PC-3 (cell line): ENCODE data around the gene RGL2. TPM values are rescaled to one million over a fixed set of nuclear protein-coding genes. Genes with fewer than 3 reads are reported as not detected.

Source experiments
- ATAC-seq: fragments of 200-7000 bp; cut with Tn5 transposase; 2 replicates; pipeline ENCODE4 v1.9.1; 2020; ENCODE audit warnings: mild to moderate bottlenecking, moderate library complexity
- BruUV-seq: library from RNA; stranded (reverse); fragments of 400-500 nt; replicated peaks from 2 replicates; lab custom pipeline; 2021; lab: Mats Ljungman, UMichigan
- CTCF ChIA-PET: fragments of 300-600 bp; sonication (Branson Sonifier 250); formaldehyde crosslinking; loops from one replicate; lab custom pipeline; 2022; ENCODE audit warnings: antibody characterized with exemption; lab: Charles Lee
- POLR2A ChIA-PET: fragments of 300-600 bp; sonication (Branson Sonifier 250); formaldehyde crosslinking; loops from one replicate; lab custom pipeline; 2022; ENCODE audit warnings: antibody characterized with exemption; ENCODE audit not compliant: unreplicated experiment; lab: Charles Lee
- DNase-seq: peaks from one replicate; pipeline ENCODE4 v3.0.0-alpha.2; 2015
- H2AFZ ChIP-seq: fragments of 300-600 bp; sonication (generic); 2 replicates; pipeline ENCODE4 v1.6.0; 2016; ENCODE audit warnings: antibody characterized with exemption, low read length
- H3F3A ChIP-seq: fragments of 300-600 bp; sonication (generic); one replicate; pipeline ENCODE4 v1.6.0; 2017; ENCODE audit warnings: antibody characterized with exemption, low read length, control low read depth, mild to moderate bottlenecking; ENCODE audit not compliant: unreplicated experiment
- H3K27ac ChIP-seq: fragments of 300-600 bp; sonication (generic); 2 replicates; pipeline ENCODE4 v1.5.1; 2016; ENCODE audit warnings: mild to moderate bottlenecking, low read length
- H3K27me3 ChIP-seq: fragments of 300-600 bp; sonication (generic); 2 replicates; pipeline ENCODE4 v1.6.1; 2016; ENCODE audit warnings: low read length, mixed read lengths
- H3K36me3 ChIP-seq: fragments of 300-600 bp; sonication (generic); 2 replicates; pipeline ENCODE4 v1.6.1; 2016; ENCODE audit warnings: low read depth, mixed run types, low read length, mixed read lengths
- H3K4me1 ChIP-seq: fragments of 300-600 bp; sonication (generic); 2 replicates; pipeline ENCODE4 v1.5.1; 2016; ENCODE audit warnings: low read length; ENCODE audit not compliant: insufficient read depth
- H3K4me2 ChIP-seq: fragments of 300-600 bp; sonication (generic); 2 replicates; pipeline ENCODE4 v1.6.0; 2016; ENCODE audit warnings: low read length
- H3K4me3 ChIP-seq: fragments of 300-600 bp; sonication (generic); 2 replicates; pipeline ENCODE4 v1.5.1; 2016; ENCODE audit warnings: mild to moderate bottlenecking, low read length, mixed read lengths
- H3K79me2 ChIP-seq: fragments of 300-600 bp; sonication (generic); 2 replicates; pipeline ENCODE4 v1.6.1; 2017; ENCODE audit warnings: low read length, mixed read lengths
- H3K9ac ChIP-seq: fragments of 300-600 bp; sonication (generic); 2 replicates; pipeline ENCODE4 v1.6.0; 2016; ENCODE audit warnings: mild to moderate bottlenecking, low read length
- H3K9me2 ChIP-seq: fragments of 300-600 bp; sonication (generic); replicated peaks from 2 replicates; pipeline ENCODE4 v1.6.1; 2016; ENCODE audit warnings: mixed run types, low read length, mixed read lengths
- H3K9me3 ChIP-seq: fragments of 300-600 bp; sonication (generic); 2 replicates; pipeline ENCODE4 v1.6.1; 2016; ENCODE audit warnings: low read length, mixed read lengths
- H4K20me1 ChIP-seq: fragments of 300-600 bp; sonication (generic); 2 replicates; pipeline ENCODE4 v1.6.1; 2016; ENCODE audit warnings: low read length, mixed read lengths
- CTCF ChIP-seq: fragments of 300-600 bp; sonication (generic); conservative IDR thresholded peaks from 2 replicates; pipeline ENCODE4 v1.5.1; 2017; ENCODE audit warnings: antibody characterized with exemption, low read depth, mild to moderate bottlenecking, low read length
- EZH2 ChIP-seq: fragments of 300-600 bp; sonication (generic); IDR thresholded peaks from one replicate; pipeline ENCODE4 v1.6.1; 2017; ENCODE audit warnings: antibody characterized with exemption, mild to moderate bottlenecking, low read length; ENCODE audit not compliant: unreplicated experiment
- EZH2phosphoT487 ChIP-seq: fragments of 300-600 bp; sonication (generic); IDR thresholded peaks from 2 replicates; pipeline ENCODE4 v1.6.1; 2018; ENCODE audit warnings: mild to moderate bottlenecking, antibody characterized with exemption, low read length, borderline replicate concordance
- intact Hi-C: fragments of 100-400 bp; cut with micrococcal nuclease; formaldehyde crosslinking; loops from 2 replicates; pipeline ENCODE4 v1.9.0; 2023
- total RNA-seq: library from RNA; depleted of rRNA; stranded (reverse); fragments of >200 nt; gene quantifications from 2 replicates; pipeline ENCODE4 v1.2.3, GENCODE V29; 2014

Gene RGL2
- total RNA-seq, 1 experiment from 2014 or later: 34.9 TPM

- ChIA-PET POLR2A (interaction anchor here (0.6 kb wide), 3 partner anchors 381 to 1521 kb away, joined by 3 to 4 read pairs (median 4); partner anchors contain the start of gene VWA7), CTCF (no interaction called here)
- Histone ChIP-seq H3K9me3 (no peaks in the 10 kb centered on the region), H3K9ac (peak overlapping the region; percentile 80), H4K20me1 (no peaks in the 10 kb centered on the region), H3K27me3 (no peaks in the 10 kb centered on the region), H3K4me2 (peak overlapping the region; percentile 100), H3K36me3 (no peaks in the 10 kb centered on the region), H2AFZ (peak overlapping the region; percentile 88), H3K27ac (peak overlapping the region; percentile 92), H3K4me3 (peak overlapping the region; percentile 78), H3F3A (peaks cover 3% of the 10 kb centered on the region), H3K9me2 (no peaks in the 10 kb centered on the region), H3K4me1 (peaks cover 15% of the 10 kb centered on the region), H3K79me2 (peaks cover 20% of the 10 kb centered on the region)
- no TSS peak for BruUV-seq
- intact Hi-C loops: loop anchor here (2.0 to 5.0 kb wide), 3 partner anchors 15 to 109 kb away; no protein-coding TSS in a partner anchor
- peak; percentile 88 for DNase-seq
- peak; percentile 54 for ATAC-seq
- no peak for TF ChIP-seq EZH2
- no peak for TF ChIP-seq CTCF
- TF ChIP-seq EZH2phosphoT487: no peak
These were observed 578 bp downstream of the RGL2 start for GRCh38 chr6:33297956-33298772.

DNA sequence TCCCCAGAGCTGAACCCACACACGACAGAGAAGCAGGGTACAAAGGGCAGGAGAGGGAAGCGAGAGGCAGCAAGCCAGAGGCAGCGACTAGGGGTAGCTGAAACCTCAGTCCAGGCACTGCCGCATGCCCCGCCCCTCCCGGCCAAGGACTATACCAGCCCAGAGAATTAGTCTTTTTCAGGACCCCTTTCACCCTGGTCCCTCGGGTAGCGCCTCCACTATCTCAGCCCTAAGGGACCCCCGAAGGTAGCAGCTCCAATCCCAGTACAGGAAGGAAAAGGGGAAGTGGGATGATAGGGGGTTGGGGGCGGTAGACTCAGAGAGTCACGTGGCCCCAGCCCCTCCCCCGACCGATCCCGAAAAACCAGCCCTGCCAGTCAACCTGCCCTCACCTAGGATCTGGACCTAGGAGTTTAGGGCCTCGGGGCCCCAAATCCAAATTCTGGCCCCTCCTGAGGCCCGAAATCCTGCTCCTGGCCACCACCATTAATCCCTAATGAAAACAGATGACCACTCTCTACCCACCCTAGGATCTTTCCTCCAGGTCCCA lies 1.3 kb downstream of the RGL2 start:
- ChIA-PET POLR2A (interaction anchor here (0.6 kb wide), 3 partner anchors 382 to 1208 kb away, joined by 3 to 4 read pairs (median 4); no protein-coding TSS in a partner anchor), CTCF (no interaction called here)
- peak overlapping the region; percentile 100 for H3K4me2 ChIP-seq
- peaks cover 3% of the 10 kb centered on the region for H3F3A ChIP-seq
- peak overlapping the region; percentile 80 for H3K9ac ChIP-seq
- ATAC-seq (peak; percentile 16), DNase-seq (peak; percentile 72)
- intact Hi-C loops: loop anchor here (5.0 kb wide), 1 partner anchor 110 kb away; no protein-coding TSS in a partner anchor
- BruUV-seq: TSS peak; percentile 2
- no peaks in the 10 kb centered on the region for H3K27me3 ChIP-seq
- peak overlapping the region; percentile 88 for H2AFZ ChIP-seq
- no peaks in the 10 kb centered on the region for H3K9me2 ChIP-seq
- peaks cover 15% of the 10 kb centered on the region for H3K4me1 ChIP-seq
- H3K79me2 ChIP-seq: peaks cover 20% of the 10 kb centered on the region
- no peaks in the 10 kb centered on the region for H3K9me3 ChIP-seq
- peak overlapping the region; percentile 78 for H3K4me3 ChIP-seq
- H3K36me3 ChIP-seq: peaks cover 1% of the 10 kb centered on the region; the same call in 1 of the 2 replicates
- peak overlapping the region; percentile 92 for H3K27ac ChIP-seq
- TF ChIP-seq CTCF (no peak), EZH2 (no peak), EZH2phosphoT487 (no peak)
- H4K20me1 ChIP-seq: no peaks in the 10 kb centered on the region
